ENCODE results near the gene UROC1. TPM values are rescaled to one million over a fixed set of nuclear protein-coding genes. Genes with fewer than 3 reads are reported as not detected.

Gene UROC1
- total and polyA plus RNA-seq, 3 donors from 2014 or later = 0.25 to 1.0 (median 0.34) TPM

DNA sequence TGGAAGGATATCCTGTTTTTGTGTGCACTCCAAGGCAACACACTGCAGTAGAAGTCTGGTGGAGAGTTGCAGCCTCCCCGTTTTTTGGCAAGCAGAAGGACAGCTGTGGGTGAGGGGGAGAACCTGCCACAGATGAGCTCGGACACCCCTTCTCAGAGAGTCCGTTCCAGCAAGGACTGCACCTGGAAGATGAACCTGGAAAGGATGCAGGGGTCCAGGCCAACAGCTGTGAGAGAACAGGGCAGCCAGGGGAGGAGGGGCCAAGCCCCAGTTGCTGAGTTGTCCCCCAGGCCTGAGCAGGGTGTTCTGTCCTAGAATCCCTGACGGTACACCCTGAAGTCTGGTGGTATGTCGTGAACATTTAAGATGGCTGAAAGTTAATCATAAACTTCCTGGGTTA lies 72.1 kb downstream of the UROC1 start:
- peak; percentile 11 for DNase-seq
- TF ChIP-seq POLR2A (IDR thresholded peaks at IDR 0.05) = no peak
- Histone ChIP-seq H3K9me3 (no peaks in the 10 kb centered on the region), H3K27ac (no peak overlapping the region), H3K36me3 (ENCODE audit: low read depth, missing control alignments) (no peaks in the 10 kb centered on the region), H3K4me3 (no peak overlapping the region), H3K27me3 (no peaks in the 10 kb centered on the region), H3K4me1 (no peaks in the 10 kb centered on the region)
- intact Hi-C loops (cut with DNase I; ENCODE audit: low total_unique reads) = no loop called here
- 46 to 59% methylated on average over 5 of the region's 5 CpGs for WGBS, 2 donors

DNA sequence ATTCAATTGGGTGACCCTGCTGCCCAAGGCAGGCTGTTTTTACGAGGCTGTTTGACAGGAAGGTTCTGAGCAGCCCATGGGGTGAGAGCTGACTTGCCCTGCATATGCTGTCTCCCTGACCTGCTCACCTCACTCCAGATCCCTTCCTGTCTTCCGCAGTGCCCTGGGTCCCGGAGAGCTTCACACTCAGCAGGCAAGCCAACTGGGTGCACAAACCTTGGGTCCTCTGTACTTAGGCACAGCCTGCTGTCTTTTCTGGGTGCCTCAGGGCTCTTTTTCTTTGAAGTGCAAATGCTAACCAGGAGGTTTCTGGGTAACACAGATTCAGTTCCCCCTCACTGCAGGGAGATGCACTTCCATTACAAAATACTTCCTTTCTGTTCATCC lies 74.7 kb downstream of the UROC1 start:
- Histone ChIP-seq H3K4me1 (no peaks in the 10 kb centered on the region), H3K36me3 (ENCODE audit: low read depth, missing control alignments) (no peaks in the 10 kb centered on the region), H3K9me3 (no peaks in the 10 kb centered on the region), H3K27ac (no peak overlapping the region), H3K27me3 (no peaks in the 10 kb centered on the region), H3K4me3 (no peak overlapping the region)
- WGBS, 2 donors = 89 to 90% methylated on average over 3 of the region's 3 CpGs
- TF ChIP-seq, protein P1, sequence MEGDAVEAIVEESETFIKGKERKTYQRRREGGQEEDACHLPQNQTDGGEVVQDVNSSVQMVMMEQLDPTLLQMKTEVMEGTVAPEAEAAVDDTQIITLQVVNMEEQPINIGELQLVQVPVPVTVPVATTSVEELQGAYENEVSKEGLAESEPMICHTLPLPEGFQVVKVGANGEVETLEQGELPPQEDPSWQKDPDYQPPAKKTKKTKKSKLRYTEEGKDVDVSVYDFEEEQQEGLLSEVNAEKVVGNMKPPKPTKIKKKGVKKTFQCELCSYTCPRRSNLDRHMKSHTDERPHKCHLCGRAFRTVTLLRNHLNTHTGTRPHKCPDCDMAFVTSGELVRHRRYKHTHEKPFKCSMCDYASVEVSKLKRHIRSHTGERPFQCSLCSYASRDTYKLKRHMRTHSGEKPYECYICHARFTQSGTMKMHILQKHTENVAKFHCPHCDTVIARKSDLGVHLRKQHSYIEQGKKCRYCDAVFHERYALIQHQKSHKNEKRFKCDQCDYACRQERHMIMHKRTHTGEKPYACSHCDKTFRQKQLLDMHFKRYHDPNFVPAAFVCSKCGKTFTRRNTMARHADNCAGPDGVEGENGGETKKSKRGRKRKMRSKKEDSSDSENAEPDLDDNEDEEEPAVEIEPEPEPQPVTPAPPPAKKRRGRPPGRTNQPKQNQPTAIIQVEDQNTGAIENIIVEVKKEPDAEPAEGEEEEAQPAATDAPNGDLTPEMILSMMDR (IDR thresholded peaks at IDR 0.05) = no peak
- TF ChIP-seq POLR2A (IDR thresholded peaks at IDR 0.05) = no peak
- peak; percentile 4 for DNase-seq
- intact Hi-C loops (cut with DNase I; ENCODE audit: low total_unique reads) = no loop called here

DNA sequence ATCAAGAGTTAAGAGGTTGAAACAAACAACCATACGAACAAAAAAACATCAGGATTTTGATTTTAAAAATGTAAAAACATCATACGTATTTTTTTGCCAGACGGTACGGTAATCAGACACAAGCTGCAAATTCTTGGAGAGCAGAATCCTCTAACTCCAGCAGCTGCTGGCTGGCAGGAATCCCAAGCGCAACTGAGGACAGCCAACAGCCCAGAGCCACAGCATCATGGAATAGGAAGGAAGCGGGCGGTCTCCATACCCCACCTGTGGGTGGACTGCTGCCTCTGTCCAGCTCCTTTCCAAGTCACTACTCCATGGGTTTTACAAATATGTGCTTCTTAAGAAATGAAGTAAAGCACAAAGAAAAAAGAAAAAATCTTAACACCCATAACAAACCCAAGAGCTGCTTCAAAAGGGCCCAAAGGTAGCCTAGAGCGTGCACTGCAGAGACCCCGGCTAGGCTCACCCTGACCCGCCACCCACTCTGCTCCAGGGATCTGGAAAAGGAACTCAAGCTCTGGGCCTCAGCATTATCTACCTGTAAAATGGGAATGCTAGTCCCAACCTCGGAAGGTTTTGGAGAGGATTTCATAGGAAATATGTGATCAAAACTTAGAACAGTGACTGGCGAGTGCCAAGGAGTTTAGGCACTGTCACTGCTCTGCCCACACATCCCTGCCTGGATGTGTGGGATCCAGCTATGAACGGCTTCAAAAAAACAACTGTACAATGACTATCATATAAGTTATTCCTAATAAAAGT lies 75.3 kb downstream of the UROC1 start:
- DNase-seq = peak; percentile 69
- no peaks in the 10 kb centered on the region for H3K36me3 ChIP-seq (ENCODE audit: low read depth, missing control alignments)
- H3K4me3 ChIP-seq = no peak overlapping the region
- WGBS, 2 donors = 64 to 73% methylated on average over 13 of the region's 13 CpGs
- no peak overlapping the region for H3K27ac ChIP-seq
- TF ChIP-seq POLR2A (IDR thresholded peaks at IDR 0.05) = no peak
- TF ChIP-seq, protein P1 (IDR thresholded peaks at IDR 0.05) = no peak
- intact Hi-C loops (cut with DNase I; ENCODE audit: low total_unique reads) = no loop called here
- no peaks in the 10 kb centered on the region for H3K4me1 ChIP-seq
- no peaks in the 10 kb centered on the region for H3K27me3 ChIP-seq
- no peaks in the 10 kb centered on the region for H3K9me3 ChIP-seq

DNA sequence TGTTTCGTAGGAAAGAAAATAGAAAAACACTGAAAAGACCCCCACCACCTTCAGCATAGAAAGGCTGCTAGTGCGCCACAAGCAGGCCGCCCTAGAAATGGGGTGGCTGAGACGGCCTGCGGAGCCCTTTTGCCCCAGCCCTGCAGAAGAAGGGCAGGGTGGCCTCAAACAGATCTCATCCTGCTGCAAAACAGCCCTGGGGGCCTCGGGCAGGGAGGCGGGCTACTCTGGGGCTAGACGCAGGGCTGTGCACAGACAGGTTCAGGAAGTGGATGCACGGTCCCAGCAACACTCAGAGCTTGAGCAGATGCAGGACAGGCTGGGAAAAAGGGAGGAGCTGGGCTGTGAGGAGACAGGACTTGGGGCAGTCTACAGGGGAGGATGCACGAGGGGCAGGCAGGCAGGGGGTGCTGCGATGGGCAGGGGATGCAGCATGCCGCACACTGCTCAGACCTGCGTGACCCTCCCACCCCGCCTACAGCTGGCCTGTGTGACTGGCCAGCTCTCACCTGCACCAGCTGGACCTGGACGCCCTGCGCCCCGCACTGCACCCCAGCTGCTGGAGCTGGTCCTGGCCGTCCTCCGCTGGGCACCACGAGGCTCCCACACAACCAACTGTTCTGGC lies 76.2 kb downstream of the UROC1 start:
- TF ChIP-seq, protein P1 (IDR thresholded peaks at IDR 0.05) = no peak
- intact Hi-C loops (cut with DNase I; ENCODE audit: low total_unique reads) = no loop called here
- no peaks in the 10 kb centered on the region for H3K27me3 ChIP-seq
- 90 to 92% methylated on average over 19 to 20 of the region's 20 CpGs for WGBS, 2 donors
- peak; percentile 4 for DNase-seq
- H3K4me1 ChIP-seq = no peaks in the 10 kb centered on the region
- no peaks in the 10 kb centered on the region for H3K9me3 ChIP-seq
- H3K27ac ChIP-seq = no peak overlapping the region
- no peaks in the 10 kb centered on the region for H3K36me3 ChIP-seq (ENCODE audit: low read depth, missing control alignments)
- no peak overlapping the region for H3K4me3 ChIP-seq

DNA sequence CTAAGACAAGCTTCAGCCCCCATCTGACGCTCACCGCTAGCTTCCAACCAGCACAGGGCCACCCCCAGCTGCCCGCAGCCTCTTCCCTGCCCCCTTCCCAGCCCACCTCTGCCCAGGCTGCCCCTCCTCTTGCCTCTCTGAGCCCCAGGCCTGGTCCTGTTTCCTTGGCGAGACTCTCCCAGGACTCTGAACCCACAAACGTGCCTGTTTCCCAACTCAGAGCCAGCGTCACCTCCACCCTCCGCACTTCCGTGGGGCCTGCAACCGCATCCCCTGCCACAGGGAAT lies 76.9 kb downstream of the UROC1 start:
- Histone ChIP-seq H3K27me3 (no peaks in the 10 kb centered on the region), H3K4me1 (no peaks in the 10 kb centered on the region), H3K27ac (no peak overlapping the region), H3K4me3 (no peak overlapping the region), H3K36me3 (ENCODE audit: low read depth, missing control alignments) (no peaks in the 10 kb centered on the region), H3K9me3 (no peaks in the 10 kb centered on the region)
- DNase-seq = no peak
- intact Hi-C loops (cut with DNase I; ENCODE audit: low total_unique reads) = no loop called here
- TF ChIP-seq, protein P1 (IDR thresholded peaks at IDR 0.05) = no peak
- TF ChIP-seq POLR2A (IDR thresholded peaks at IDR 0.05) = no peak
- 96 to 98% methylated on average over 9 of the region's 9 CpGs for WGBS, 2 donors

Data from testis (tissue), 3 donors.